Measurements from ENCODE around the gene MVB12B. TPM values are rescaled to one million over a fixed set of nuclear protein-coding genes. Genes with fewer than 3 reads are reported as not detected.
A peak's percentile ranks its signal among the peaks of the same experiment; 100 is the strongest.

The MVB12B gene
- total RNA-seq, 2 donors from 2014 or later, result 16.1 to 17.2 TPM

DNA sequence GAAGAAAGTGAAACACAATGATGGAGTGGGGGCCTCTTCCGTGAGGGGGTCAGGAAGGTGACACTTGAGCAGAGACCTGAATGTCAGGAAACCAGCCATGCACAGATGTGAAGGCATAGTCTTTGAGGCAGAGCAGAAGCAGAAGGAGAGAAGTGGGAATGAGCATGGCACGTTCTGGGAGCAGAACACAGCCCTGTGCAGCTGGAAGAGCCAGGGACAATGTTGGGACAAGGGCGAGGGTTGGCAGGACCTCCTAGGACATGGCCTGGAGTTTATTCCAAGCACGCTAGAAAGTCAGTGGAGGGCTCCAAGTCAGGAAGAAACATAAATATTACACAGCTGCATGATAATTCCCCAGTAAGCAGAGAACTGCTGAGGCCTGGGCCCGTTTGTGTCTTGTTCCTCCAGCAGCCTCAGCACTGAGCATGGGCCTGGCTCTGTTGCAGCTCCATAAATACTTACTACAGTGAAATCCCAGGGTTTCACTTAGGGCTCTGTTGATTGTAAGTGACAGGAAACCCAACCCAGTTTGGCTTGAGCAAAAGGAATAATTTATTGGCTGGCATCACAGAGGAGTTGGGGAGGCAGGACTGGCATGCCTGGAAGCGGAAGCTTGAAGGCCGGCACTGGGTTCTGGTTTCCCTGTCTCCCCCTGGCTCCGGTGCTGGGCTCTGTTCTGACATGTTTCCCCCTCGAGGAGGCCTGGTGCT, 66.2 kb downstream of the MVB12B start:
- ATAC-seq, result no peak
- no peak for DNase-seq
- intact Hi-C loops (cut with DNase I, micrococcal nuclease), result no loop called here

DNA sequence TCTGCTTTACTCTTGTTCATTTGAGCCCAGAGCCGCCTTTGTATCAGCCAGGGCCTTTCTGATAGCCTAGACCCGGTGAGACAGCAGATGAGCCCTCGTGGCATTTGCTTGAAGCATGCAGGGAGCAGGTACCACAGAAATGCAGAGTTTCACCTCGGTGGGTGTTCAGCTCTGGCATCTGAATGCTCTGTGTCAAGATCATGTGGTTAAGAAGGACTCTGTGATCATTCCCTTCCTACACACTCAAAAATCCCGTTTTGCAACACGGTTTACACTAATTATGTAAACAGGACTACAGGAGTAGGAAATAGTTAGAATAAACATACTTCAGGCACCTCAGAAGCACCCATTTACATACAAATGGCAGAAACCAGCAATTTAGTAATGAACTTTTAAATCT, 67.2 kb downstream of the MVB12B start:
- DNase-seq (no peak), ATAC-seq (no peak)
- intact Hi-C loops (cut with DNase I, micrococcal nuclease), result no loop called here

DNA sequence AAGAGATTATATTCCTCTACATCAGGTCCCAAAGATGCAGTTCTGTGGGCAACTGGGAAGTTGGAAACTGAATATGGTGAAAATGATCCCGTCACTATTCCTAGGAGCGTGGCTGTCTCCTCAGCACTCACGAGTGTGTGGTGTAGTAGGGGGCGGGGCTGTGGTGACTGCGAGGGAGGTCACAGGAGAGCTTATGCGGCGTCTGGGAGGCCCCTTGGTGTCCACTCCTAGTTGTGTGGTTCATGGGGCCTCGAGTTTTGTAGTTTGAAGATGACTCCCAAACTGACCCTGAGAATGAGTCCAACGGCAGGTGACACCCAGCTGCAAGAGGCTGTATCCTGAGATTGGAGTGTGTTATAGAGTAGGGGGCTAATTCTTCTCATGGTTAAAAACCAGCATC, 68.2 kb downstream of the MVB12B start:
- DNase-seq (no peak), ATAC-seq (no peak)
- intact Hi-C loops (cut with DNase I, micrococcal nuclease), result loop anchor here in 1 of 2 donors (5.0 kb wide), 1 partner anchor 93 kb away; no protein-coding TSS in a partner anchor

DNA sequence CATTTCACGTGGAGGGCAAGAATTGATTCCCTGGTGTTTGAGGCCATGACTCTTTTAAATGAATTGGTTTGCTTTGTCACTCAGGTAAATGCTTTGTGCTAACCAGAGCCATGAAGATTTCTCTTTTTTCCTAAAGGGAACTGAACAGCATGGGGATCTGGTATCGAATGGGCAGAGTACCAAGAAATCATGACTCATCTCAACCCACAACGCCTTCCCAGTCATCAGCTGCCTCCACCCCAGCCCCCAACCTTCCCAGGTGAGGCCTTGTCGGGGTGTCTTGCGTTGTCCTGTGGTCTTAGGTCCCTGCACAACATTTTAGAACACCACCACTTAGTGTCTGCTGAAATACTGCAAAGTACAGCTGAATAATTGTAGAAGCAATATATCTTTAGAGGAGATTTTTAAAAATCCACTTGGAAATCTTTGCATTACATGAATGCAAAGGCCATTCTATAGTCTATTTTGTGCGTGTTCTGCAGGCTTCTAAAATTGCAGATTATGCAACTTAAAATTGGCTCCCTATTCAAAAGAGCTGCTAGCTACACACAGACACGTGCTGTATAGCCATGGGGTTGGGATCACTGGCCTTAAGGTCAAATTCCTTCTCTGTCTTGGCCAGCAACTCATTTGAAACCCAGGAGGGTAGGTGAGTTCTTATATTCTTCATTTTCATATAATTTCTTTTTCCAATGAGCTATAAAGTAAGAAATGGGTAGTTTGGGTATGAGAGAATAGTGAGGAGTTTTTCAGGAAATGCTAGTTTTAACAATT, 69.0 kb downstream of the MVB12B start:
- intact Hi-C loops (cut with DNase I, micrococcal nuclease), result loop anchor here in 1 of 2 donors (5.0 kb wide), 1 partner anchor 93 kb away; no protein-coding TSS in a partner anchor
- ATAC-seq (peak; percentile 48), DNase-seq (no peak)

DNA sequence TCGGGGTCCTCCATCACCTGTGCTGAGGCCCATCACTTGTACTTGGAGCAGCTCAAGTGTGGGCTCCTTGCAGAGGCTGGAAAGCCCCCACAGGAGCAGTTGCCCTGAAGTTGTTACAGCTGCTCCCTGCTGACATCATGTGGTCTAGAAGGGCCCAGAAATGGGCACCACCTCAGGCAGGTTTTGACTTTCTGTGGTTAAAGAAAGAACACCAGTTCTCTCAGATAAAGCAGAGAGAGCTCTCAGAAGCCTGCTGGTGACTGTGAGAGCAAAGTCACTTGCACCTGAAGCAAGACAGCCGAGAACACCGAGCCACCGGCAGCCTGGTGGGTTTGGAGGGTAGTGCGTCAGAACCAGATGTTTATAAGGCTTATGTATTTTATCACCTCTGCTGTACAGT, 70.4 kb downstream of the MVB12B start:
- peak; percentile 44 for ATAC-seq
- intact Hi-C loops (cut with DNase I, micrococcal nuclease), result loop anchor here in 1 of 2 donors (5.0 kb wide), 1 partner anchor 95 kb away; no protein-coding TSS in a partner anchor
- peak; percentile 28 to 43 for DNase-seq

DNA sequence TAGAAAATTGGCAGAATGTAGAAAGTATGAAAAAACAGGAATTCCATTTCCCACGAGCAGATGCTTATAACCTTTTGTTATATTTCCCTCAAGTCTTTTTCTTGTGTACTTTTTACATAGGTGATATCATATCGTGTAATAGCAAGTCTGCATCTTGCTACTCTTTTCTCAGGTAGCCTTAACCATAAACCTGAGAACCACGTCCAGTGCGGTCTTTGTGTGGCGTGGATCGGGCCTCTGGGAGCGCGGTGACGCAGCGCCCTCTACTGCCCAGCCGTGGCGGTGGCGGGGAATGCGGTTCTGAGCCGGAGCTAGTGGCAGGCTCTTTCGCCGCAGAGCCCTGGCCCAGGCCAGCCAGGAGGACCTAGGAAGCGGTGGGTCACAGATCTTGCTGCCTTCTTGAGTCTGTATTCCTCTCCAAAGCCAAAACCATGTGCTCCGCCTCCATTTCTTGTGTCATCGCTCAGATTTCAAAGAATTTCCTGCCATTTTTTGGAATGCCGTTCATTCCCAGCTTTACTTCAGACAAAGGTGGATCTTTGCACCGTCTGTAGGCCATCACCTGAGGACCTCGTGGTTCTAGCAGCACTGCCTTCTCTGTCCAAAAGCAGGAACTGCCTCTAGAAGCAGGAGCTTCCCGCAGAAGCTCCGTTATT, 71.9 kb downstream of the MVB12B start:
- ATAC-seq, result peak; percentile 90
- intact Hi-C loops (cut with DNase I, micrococcal nuclease), result loop anchor here in 1 of 2 donors (5.0 kb wide), 1 partner anchor 96 kb away; no protein-coding TSS in a partner anchor
- DNase-seq, result peak; percentile 49 to 83

DNA sequence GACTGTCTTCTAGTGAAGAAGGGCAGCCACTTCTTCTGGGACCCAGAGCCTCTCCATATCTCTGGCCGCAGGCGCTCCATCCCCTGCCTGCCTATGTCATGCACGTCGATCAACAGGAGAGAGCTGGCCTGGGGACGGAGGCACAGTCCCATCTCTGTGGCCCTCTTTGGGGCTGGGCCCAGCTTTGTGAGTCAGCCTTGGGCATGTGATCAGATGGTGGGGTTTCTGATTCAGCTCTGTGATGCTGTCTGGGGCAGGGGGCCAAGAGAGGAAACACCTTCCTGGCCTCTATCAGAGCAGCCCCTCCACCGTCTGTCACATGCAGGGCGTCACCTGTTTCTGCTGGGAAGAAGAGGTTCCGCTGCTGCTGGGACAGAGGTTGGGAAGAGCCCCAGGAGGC, 72.6 kb downstream of the MVB12B start:
- intact Hi-C loops (cut with DNase I, micrococcal nuclease), result loop anchor here in 1 of 2 donors (5.0 kb wide), 1 partner anchor 97 kb away; no protein-coding TSS in a partner anchor
- ATAC-seq, result no peak
- DNase-seq, result no peak

DNA sequence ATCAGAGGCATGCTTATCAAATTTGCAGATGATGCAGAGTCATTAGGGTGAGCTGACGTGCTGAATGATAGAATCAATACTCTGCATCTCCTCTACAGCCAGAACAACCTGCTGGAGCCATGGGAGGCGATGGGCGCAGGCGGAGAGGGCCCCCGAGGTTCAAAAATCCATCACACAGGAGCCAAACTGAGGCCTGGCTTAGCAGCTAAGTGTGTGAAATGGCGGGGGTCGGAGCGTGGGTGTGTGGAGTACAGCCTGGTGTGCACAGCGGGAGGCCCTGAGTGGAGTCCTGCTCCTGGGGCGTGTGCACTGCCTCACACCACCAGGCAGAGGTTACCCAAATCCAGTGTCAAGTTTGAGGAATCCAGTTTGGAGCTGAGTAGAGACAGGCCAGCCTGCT, 73.2 kb downstream of the MVB12B start:
- intact Hi-C loops (cut with DNase I, micrococcal nuclease), result loop anchor here (5.0 to 10.0 kb wide), 2 partner anchors 85 to 97 kb away; no protein-coding TSS in a partner anchor
- ATAC-seq (no peak), DNase-seq (no peak)

DNA sequence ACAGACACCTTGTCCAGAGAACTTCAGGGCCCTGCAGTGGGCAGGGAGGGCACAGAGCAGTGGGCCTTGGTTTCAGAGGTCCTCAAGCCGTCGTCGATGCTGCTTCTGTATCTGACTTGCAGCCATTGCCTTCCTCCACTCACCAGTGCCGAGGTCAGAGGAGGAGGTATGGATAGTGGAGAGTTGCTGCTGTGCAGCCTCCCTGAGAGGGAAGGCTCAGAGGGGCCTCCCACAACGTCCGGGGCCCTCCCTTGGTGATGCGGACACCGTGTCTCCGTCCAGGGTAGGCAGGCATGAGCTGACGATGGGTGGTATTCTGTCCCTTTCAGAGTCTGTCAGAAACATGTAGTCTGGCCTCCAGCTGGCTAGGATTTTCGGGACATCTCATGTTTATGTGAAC, 73.9 kb downstream of the MVB12B start:
- DNase-seq (no peak), ATAC-seq (no peak)
- intact Hi-C loops (cut with DNase I, micrococcal nuclease), result loop anchor here in 1 of 2 donors (10.0 kb wide), 1 partner anchor 86 kb away; no protein-coding TSS in a partner anchor

DNA sequence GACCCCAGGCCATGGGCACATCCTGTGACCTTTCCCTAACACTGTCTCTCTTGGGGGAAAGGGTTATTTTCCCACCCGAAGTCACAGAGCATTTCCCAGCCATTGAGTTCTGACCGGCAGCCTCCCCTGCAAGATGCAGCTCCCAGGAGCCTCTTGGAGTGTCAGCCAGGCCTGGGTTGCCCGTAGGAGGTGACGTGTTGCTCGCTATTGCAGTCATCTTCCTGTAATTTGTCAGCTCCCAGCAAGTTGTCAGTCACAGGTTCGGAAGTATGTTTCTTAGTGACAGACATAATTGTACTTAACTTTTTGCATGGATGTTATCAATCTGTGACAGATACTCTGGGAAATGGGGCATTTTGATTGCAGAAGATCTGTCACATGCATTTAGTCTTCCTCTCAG, 74.5 kb downstream of the MVB12B start:
- no peak for ATAC-seq
- no peak for DNase-seq
- intact Hi-C loops (cut with DNase I, micrococcal nuclease), result loop anchor here in 1 of 2 donors (10.0 kb wide), 1 partner anchor 86 kb away; no protein-coding TSS in a partner anchor

DNA sequence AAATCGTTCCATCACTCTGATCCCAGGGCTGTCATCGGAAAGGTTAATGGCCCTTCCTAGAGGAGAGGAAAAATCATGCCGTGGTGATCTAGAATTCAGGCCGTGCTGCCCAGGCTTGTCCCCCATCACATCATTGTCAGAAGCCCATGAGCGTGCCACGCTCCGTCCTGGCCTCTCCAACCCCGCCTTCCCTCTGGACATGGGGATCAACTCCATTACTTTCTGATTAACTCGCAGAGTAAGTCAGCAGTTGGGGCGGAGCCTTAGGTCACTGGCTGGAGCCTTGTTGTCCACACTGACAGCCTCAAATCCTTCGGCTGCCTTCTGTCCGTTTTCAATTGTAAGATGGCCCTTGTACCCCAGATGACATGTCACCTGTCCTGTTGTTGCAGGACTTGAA, 75.0 kb downstream of the MVB12B start:
- ATAC-seq (no peak), DNase-seq (no peak)
- intact Hi-C loops (cut with DNase I, micrococcal nuclease), result loop anchor here in 1 of 2 donors (10.0 kb wide), 1 partner anchor 87 kb away; no protein-coding TSS in a partner anchor

DNA sequence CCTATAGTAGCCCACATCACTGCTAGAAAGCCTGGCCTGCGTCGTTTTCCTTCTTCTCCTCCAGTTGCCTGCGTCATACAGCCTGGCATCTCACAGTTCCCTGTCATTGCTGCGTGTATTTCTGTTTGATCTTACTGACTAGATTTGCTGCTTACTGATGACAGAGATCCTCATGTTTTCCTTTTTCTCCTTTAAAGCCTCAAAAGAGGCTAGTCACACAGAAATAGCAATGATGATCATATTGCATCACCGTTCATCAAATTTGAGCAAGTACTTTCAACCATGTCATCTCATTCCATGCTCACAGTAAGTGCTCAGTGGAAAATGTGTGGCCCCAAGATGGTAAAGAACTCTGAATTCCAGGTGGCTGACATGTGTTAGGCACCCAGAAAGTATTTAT, 76.8 kb downstream of the MVB12B start:
- intact Hi-C loops (cut with DNase I, micrococcal nuclease), result loop anchor here in 1 of 2 donors (10.0 kb wide), 1 partner anchor 89 kb away; no protein-coding TSS in a partner anchor
- no peak for DNase-seq
- ATAC-seq, result no peak

DNA sequence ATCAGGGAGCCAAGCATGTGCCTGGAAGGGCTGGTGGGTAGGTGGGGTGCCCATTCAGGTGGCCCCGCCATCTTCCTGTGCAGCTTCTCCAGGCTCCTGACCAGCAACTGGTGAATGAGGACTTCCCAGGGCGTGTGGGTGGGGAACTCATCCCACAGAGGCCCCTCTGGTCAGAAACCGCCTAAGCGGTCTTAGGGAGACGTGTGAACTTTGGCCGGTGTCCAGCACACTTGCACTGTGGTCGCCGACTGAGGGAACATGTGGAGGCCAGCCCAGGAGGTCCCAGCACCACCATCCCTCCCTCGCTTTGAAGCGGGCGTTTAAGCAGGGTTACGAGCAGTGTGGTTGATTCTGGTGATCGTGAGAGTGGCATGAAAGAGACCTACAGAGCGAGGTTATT, 77.8 kb downstream of the MVB12B start:
- no peak for ATAC-seq
- intact Hi-C loops (cut with DNase I, micrococcal nuclease), result loop anchor here in 1 of 2 donors (10.0 kb wide), 1 partner anchor 90 kb away; no protein-coding TSS in a partner anchor
- no peak for DNase-seq

DNA sequence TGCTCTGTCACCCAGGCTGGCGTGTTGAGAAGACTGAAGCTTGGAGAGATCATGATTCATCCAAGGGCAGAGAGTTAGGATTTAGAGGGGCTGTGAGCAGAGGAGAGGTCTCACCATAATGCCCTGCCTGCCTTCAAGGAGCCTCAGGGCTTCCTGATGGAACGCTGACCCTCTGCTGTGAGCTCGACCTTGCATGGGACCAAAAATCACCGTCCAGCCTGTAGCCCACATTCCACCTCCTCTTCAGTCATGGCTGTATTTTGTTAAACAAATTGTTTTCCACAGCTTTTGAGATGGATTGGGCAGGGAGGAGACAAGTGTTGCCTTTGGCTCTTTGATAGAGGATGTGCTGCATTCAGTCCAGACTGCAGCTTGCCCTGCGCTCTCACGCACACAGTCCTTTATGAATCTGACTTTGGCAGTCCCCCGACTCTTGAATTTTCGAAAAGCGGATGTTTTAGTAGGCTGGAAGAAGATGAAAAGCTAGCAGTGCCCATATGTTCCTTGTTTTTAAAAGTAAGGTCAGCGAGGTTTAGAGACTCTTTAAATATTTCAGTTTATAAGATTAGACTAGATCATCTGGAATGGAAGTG, 79.5 kb downstream of the MVB12B start:
- intact Hi-C loops (cut with DNase I, micrococcal nuclease), result loop anchor here in 1 of 2 donors (10.0 kb wide), 1 partner anchor 91 kb away; no protein-coding TSS in a partner anchor
- ATAC-seq (no peak), DNase-seq (no peak)

DNA sequence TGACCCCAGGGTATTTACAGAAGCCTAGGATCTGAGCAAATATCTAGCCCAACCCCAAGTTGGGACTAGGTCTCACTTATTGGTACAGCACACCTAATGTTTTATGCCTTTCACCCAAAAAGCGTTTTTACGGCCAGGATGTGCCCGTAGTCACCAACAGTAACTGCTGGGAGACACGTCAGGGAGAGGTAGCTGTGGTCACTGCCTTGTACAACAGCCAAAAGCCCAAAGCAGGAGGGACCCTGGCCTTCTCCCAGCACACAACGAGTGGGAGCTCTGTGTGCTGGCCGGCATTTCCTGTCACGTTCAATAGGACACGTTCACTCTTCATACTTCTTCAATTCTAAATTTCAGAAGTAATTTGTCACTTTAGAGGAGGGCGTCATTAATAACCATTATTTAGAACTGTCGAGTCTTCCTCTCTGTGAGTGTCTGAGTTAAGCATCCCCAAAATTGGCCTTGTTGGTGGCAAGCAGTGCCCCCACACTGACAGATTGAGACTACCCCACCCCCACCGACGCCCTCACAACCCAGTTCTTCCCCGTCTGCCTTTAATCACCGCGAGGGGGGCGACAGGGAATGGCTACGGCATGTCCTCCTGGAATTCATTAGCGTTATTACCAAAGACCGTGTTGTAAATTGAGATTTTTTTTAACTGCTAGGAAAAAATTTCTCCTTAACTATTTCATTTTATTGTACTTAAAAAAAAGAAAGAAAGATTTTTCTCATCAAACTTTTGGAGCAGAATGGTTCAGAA, 80.7 kb downstream of the MVB12B start:
- ATAC-seq (no peak), DNase-seq (no peak)
- intact Hi-C loops (cut with DNase I, micrococcal nuclease), result loop anchor here in 1 of 2 donors (10.0 kb wide), 1 partner anchor 92 kb away; no protein-coding TSS in a partner anchor

DNA sequence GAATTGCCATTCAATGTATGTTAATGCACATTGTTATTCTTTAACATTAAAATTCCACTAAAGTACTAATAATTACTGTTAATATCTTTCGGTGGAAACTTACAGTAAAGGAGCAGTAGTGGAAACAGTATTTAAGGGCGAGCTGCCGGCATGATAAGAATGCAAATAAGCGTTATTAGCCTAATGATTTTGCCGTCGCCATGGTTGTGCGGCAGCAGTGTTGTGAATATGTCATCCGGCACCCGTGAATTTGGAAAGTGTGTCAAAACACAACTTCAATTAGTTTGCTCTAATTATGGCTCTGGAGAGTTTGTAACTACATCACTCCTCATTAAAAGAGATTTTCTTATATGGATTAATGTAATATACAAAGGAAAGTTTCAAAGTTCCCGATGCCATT, 81.4 kb downstream of the MVB12B start:
- ATAC-seq (no peak), DNase-seq (no peak)
- intact Hi-C loops (cut with DNase I, micrococcal nuclease), result loop anchor here in 1 of 2 donors (10.0 kb wide), 1 partner anchor 93 kb away; no protein-coding TSS in a partner anchor

DNA sequence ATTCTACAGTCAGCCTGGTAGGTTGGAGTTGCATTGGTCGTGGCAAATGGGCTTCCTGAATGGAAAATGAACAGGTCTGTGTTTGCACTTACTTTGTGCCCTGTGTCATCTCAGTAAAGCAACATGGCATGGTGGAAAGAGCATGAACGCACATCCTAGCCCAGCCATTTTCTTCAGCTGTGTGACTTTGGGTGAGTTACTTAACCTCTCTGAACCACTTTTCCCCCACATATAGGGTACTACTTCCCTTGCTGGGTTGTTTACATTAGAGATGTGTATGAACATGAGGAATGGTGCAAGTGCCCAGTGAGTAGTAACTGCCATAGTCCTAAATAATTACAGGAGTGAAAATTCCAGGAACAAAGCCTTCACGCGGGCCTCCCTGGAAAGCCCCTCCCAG, 83.6 kb downstream of the MVB12B start:
- intact Hi-C loops (cut with DNase I, micrococcal nuclease), result no loop called here
- no peak for ATAC-seq
- DNase-seq, result no peak

Data from left colon (tissue), 2 donors.